ENCODE measurements around the gene ABLIM1. TPM values are rescaled to one million over a fixed set of nuclear protein-coding genes. Genes with fewer than 3 reads are reported as not detected.

Gene ABLIM1
- total and polyA plus RNA-seq, 2 of the 13 experiments (the other 11 are each of a cell fraction or from before 2014, with no cell fraction given): 59.4 to 92.7 TPM

DNA sequence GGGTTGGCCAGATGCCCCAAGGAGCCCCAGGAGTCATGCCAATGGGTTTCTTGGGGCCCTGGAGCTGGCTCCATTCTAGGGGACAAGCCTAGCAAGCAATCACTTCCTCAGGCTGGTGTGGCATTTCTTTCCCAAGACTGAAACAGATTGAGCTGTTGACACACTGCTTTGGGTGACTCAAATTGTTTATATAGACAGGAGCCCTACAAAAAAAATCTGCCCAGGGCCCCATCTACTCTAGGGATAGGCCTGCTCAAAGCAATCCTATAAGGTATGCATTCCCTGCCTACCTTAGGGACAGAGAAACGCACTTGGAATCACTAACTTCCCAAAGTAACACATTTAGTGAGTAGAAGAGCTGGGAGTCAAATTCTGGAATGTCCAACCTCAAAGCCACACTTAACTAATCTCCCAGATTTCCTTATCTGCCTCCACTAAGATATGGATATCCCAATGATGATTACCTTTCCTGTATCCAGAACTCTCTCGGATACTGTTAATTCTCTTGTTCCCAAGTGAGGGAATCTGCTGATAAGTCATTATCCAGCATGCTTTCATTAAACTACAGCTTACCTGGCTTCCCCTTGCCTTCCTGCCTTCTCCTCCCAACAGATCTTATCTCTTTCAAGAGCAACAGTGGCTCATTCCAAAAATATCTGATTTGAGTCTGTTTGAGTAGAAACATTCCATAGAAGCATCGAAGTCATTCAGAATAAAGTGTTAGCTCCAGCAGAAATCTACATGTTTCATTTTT, 3.1 kb downstream of the ABLIM1 start:
- 8% methylated on average over 3 of the region's 3 CpGs for WGBS (ENCODE audit: low lambda C conversion rate)
- Histone ChIP-seq H3K27me3 (ENCODE audit: control insufficient read depth in 1 of 2, insufficient read depth in 2 of 2, low read length in 2 of 2) (no peaks in the 10 kb centered on the region), H3K27ac (ENCODE audit: extremely low read length, insufficient read depth, low read length) (no peak overlapping the region), H3K4me3 (replicated peaks in 1 of 3; ENCODE audit: insufficient read depth in 1 of 3, low read depth in 2 of 3, low read length in 3 of 3) (no peak overlapping the region), H2AFZ (ENCODE audit: low read length) (no peak overlapping the region), H3K79me2 (ENCODE audit: insufficient read depth, low read length) (no peaks in the 10 kb centered on the region), H3K9me3 (ENCODE audit: low read length) (no peaks in the 10 kb centered on the region), H3K36me3 (replicated peaks in 1 of 2; ENCODE audit: control insufficient read depth in 1 of 2, insufficient read depth in 2 of 2, low read length in 2 of 2) (no peaks in the 10 kb centered on the region), H3K4me2 (ENCODE audit: low read depth, low read length) (no peak overlapping the region), H4K20me1 (ENCODE audit: insufficient read depth, low read length) (no peaks in the 10 kb centered on the region), H3K4me1 (ENCODE audit: insufficient read depth, low read length) (peaks cover 26% of the 10 kb centered on the region), H3K9ac (ENCODE audit: insufficient read depth, low read depth, low read length) (no peak overlapping the region)
- TF ChIP-seq HMGXB3 (CRISPR knock-in tag; IDR thresholded peaks at IDR 0.05; ENCODE audit: borderline replicate concordance): no peak
- no peak for TF ChIP-seq TMF1 (CRISPR knock-in tag; IDR thresholded peaks at IDR 0.05; ENCODE audit: low read depth)
- TF ChIP-seq, protein P1, sequence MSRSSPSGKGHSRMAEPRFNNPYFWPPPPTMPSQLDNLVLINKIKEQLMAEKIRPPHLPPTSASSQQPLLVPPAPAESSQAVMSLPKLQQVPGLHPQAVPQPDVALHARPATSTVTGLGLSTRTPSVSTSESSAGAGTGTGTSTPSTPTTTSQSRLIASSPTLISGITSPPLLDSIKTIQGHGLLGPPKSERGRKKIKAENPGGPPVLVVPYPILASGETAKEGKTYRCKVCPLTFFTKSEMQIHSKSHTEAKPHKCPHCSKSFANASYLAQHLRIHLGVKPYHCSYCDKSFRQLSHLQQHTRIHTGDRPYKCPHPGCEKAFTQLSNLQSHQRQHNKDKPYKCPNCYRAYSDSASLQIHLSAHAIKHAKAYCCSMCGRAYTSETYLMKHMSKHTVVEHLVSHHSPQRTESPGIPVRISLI (CRISPR knock-in tag; IDR thresholded peaks at IDR 0.05; ENCODE audit: borderline replicate concordance): no peak
- TF ChIP-seq ZMYM3 (CRISPR knock-in tag; IDR thresholded peaks at IDR 0.05): no peak
- no peak for TF ChIP-seq ZSCAN20 (CRISPR knock-in tag; IDR thresholded peaks at IDR 0.05; ENCODE audit: borderline replicate concordance)
- ATAC-seq (no peak; the same call in 2 of the 3 replicates), FAIRE-seq (no peak), DNase-seq (ENCODE audit: low spot score) (peak; percentile 34)
- intact Hi-C loops (cut with micrococcal nuclease; ENCODE audit: unreplicated experiment) (no loop called here), in situ Hi-C loops (cut with HindIII; ENCODE audit: extremely low pct_ligation_motif_present, low pct_unique_long_range_greater_than_20kb) (no loop called here)
- POLR2A ChIA-PET: interaction anchor here (1.0 kb wide), 2 partner anchors 23 to 42 kb away, joined by 3 to 4 read pairs; no protein-coding TSS in a partner anchor
- CTCF ChIA-PET (ENCODE audit: low intra/inter-chr PET ratio, low total read pairs): no interaction called here
- no TSS peak for BruUV-seq (replicated peaks)

Measured in HepG2 (cell line).